HepG2 (cell line): ENCODE results near the gene HP1BP3. TPM values are rescaled to one million over a fixed set of nuclear protein-coding genes. Genes with fewer than 3 reads are reported as not detected.

Experiments
- ATAC-seq: fragments of 200-7000 bp; cut with Tn5 transposase; 3 replicates; pipeline ENCODE4 v1.9.1; 2020; ENCODE audit warnings: mild to moderate bottlenecking, moderate library complexity
- BruUV-seq: library from RNA; stranded (reverse); fragments of 400-500 nt; replicated peaks from 2 replicates; lab custom pipeline; 2021; lab: Mats Ljungman, UMichigan
- CTCF ChIA-PET: fragments of 300-600 bp; formaldehyde crosslinking; extraction: SDS; loops from one replicate; lab custom pipeline; 2021; ENCODE audit warnings: low total read pairs, inconsistent platforms, low intra/inter-chr PET ratio; lab: Yijun Ruan, JAX
- POLR2A ChIA-PET: fragments of 350-600 bp; sonication (Branson Sonifier 250); formaldehyde crosslinking; loops from one replicate; lab custom pipeline; 2020; ENCODE audit warnings: antibody characterized with exemption, inconsistent platforms; lab: Yijun Ruan, JAX
- DNase-seq: peaks from one replicate; pipeline ENCODE4 v3.0.0-alpha.2; 2015; ENCODE audit warnings: low spot score
- FAIRE-seq: peaks from 3 replicates; lab custom pipeline; 2011; peaks lifted over from hg19 to GRCh38; lab: Jason Lieb, UNC
- H2AFZ ChIP-seq: one replicate; pipeline ENCODE4 v1.6.1; 2011; ENCODE audit warnings: low read length, inconsistent platforms
- H3K27ac ChIP-seq: fragments of 300-600 bp; 3 replicates; pipeline ENCODE4 v1.8.0; 2011; ENCODE audit warnings: mixed run types, mild to moderate bottlenecking, mixed read lengths, low read length, inconsistent platforms; ENCODE audit not compliant: insufficient read depth; ENCODE audit errors: extremely low read length
- H3K27me3 ChIP-seq, 2 experiments: fragments of 200-600 bp in 1 of 2; 2 replicates in 1 of 2; 3 replicates in 1 of 2; pipeline versions ENCODE4 v1.6.0 to v1.8.0; 2011; ENCODE audit warnings: low read length in 2 of 2, mild to moderate bottlenecking in 2 of 2, moderate library complexity in 2 of 2, inconsistent platforms in 1 of 2; ENCODE audit not compliant: insufficient read depth in 2 of 2, control insufficient read depth in 1 of 2
- H3K36me3 ChIP-seq, 2 experiments: fragments of 200-600 bp in 1 of 2; replicated peaks in 1 of 2; 2 replicates in 1 of 2; 3 replicates in 1 of 2; pipeline versions ENCODE4 v1.5.1 to v1.8.0; 2011; ENCODE audit warnings: low read length in 2 of 2, inconsistent platforms in 1 of 2; ENCODE audit not compliant: insufficient read depth in 2 of 2, control insufficient read depth in 1 of 2
- H3K4me1 ChIP-seq: 2 replicates; pipeline ENCODE4 v1.5.1; 2012; ENCODE audit warnings: low read length, inconsistent platforms; ENCODE audit not compliant: insufficient read depth
- H3K4me2 ChIP-seq: 2 replicates; pipeline ENCODE4 v1.6.0; 2011; ENCODE audit warnings: low read depth, low read length, inconsistent platforms
- H3K4me3 ChIP-seq, 3 experiments: fragments of 200-600 bp in 1 of 3; sonication (generic), shearing (Covaris generic) in 1 of 3; replicated peaks in 1 of 3; 2 replicates each; pipeline ENCODE4 v1.5.1; 2011 to 2016; ENCODE audit warnings: low read length in 3 of 3, inconsistent platforms in 2 of 3, low read depth in 2 of 3, mild to moderate bottlenecking in 2 of 3, control low read depth in 1 of 3, mixed read lengths in 1 of 3; ENCODE audit not compliant: insufficient read depth in 1 of 3
- H3K79me2 ChIP-seq: one replicate; pipeline ENCODE4 v1.6.1; 2011; ENCODE audit warnings: low read length, inconsistent platforms; ENCODE audit not compliant: insufficient read depth
- H3K9ac ChIP-seq: 2 replicates; pipeline ENCODE4 v1.6.0; 2011; ENCODE audit warnings: mild to moderate bottlenecking, low read depth, low read length, inconsistent platforms; ENCODE audit not compliant: insufficient read depth
- H3K9me3 ChIP-seq: 2 replicates; pipeline ENCODE4 v1.5.1; 2012; ENCODE audit warnings: mild to moderate bottlenecking, low read length
- H4K20me1 ChIP-seq: 2 replicates; pipeline ENCODE4 v1.6.0; 2011; ENCODE audit warnings: inconsistent platforms, mild to moderate bottlenecking, low read length, moderate library complexity; ENCODE audit not compliant: insufficient read depth
- BATF2 ChIP-seq: sonication (generic); formaldehyde crosslinking; IDR thresholded peaks from 2 replicates; pipeline ENCODE4 v1.8.0; 2022; ENCODE audit warnings: mild to moderate bottlenecking, missing genetic modification reagents, moderate library complexity
- CCAR2 ChIP-seq: fragments of 200-400 bp; formaldehyde crosslinking; optimal IDR thresholded peaks from 2 replicates; pipeline ENCODE3; 2018; ENCODE audit warnings: low read depth, mild to moderate bottlenecking, low read length, moderate library complexity
- CTCF ChIP-seq: sonication (generic); formaldehyde crosslinking; IDR thresholded peaks from 2 replicates; pipeline ENCODE4 v1.5.0; 2020; ENCODE audit warnings: mild to moderate bottlenecking, missing genetic modification reagents, moderate library complexity
- FOXA1 ChIP-seq, 2 experiments: fragments of 450-650 bp in 1 of 2; sonication (generic) in 1 of 2; formaldehyde crosslinking in 1 of 2; IDR thresholded peaks; 2 replicates each; pipeline versions ENCODE4 v1.4.0 to v1.6.1; 2016 to 2020; ENCODE audit warnings: missing genetic modification reagents in 1 of 2
- RAD21 ChIP-seq: fragments of 450-650 bp; formaldehyde crosslinking; IDR thresholded peaks from 2 replicates; pipeline ENCODE4 v1.5.0; 2020; ENCODE audit warnings: mild to moderate bottlenecking
- SMC3 ChIP-seq: IDR thresholded peaks from 2 replicates; pipeline ENCODE4 v1.6.1; 2011; ENCODE audit warnings: low read length, improper control_type of control experiment
- STAG1 ChIP-seq: sonication (generic); formaldehyde crosslinking; IDR thresholded peaks from 2 replicates; pipeline ENCODE4 v1.4.0; 2020; ENCODE audit warnings: missing genetic modification reagents
- TBX3 ChIP-seq: fragments of 450-650 bp; IDR thresholded peaks from 2 replicates; pipeline ENCODE4 v1.6.1; 2017; ENCODE audit warnings: antibody characterized with exemption, mild to moderate bottlenecking, inconsistent platforms, borderline replicate concordance
- ZNF354B ChIP-seq: sonication (generic); formaldehyde crosslinking; IDR thresholded peaks from 2 replicates; pipeline ENCODE4 v1.8.0; 2022; ENCODE audit warnings: mild to moderate bottlenecking, missing genetic modification reagents
- WGBS: methylation state at CpG from one replicate; pipeline ENCODE4 v1.1.6; 2017; ENCODE audit warnings: low lambda C conversion rate; 5-methylcytosine and 5-hydroxymethylcytosine counted together
- in situ Hi-C: cut with HindIII; loops from 2 replicates; pipeline ENCODE4 v1.10.0; 2017; ENCODE audit warnings: low pct_unique_long_range_greater_than_20kb; ENCODE audit not compliant: extremely low pct_ligation_motif_present
- intact Hi-C: fragments of 100-400 bp; cut with micrococcal nuclease; formaldehyde crosslinking; loops from one replicate; pipeline ENCODE4 v1.10.0; 2022; ENCODE audit not compliant: unreplicated experiment
- polyA plus RNA-seq, 8 experiments: library from polyadenylated mRNA; depleted of rRNA in 3 of 8; stranded (reverse) in 7 of 8; unstranded in 1 of 8; fragments of >200 nt; fragmentation: Illumina TruSeq in 4 of 8; extraction: Trizol in 4 of 8; gene quantifications; 2 replicates each; pipeline versions ENCODE4 v1.2.1 to v1.2.3, GENCODE V29; 2011 to 2016; ENCODE audit warnings: low read depth in 4 of 8, missing spikeins in 1 of 8, mixed read lengths in 1 of 8; ENCODE audit not compliant: insufficient read depth in 1 of 8
- total RNA-seq, 5 experiments: library from RNA; depleted of rRNA; stranded (reverse); fragments of >200 nt; fragmentation: Illumina TruSeq; extraction: Trizol; gene quantifications; 2 replicates each; pipeline ENCODE4 v1.2.3, GENCODE V29; 2016; ENCODE audit warnings: low read depth in 1 of 5

HP1BP3 gene
- total and polyA plus RNA-seq, 2 of the 13 experiments (the other 11 are each of a cell fraction or from before 2014, with no cell fraction given), result 98.5 to 137 TPM

- Histone ChIP-seq H3K9me3 (no peaks in the 10 kb centered on the region), H4K20me1 (no peaks in the 10 kb centered on the region), H2AFZ (no peak overlapping the region), H3K9ac (no peak overlapping the region), H3K27me3 (peaks cover 0 to 13% of the 10 kb centered on the region in 2 experiments; a peak in 2 of 5 replicates), H3K27ac (no peak overlapping the region), H3K36me3 (no peaks in the 10 kb centered on the region), H3K79me2 (no peaks in the 10 kb centered on the region), H3K4me3 (no peak overlapping the region), H3K4me2 (no peak overlapping the region), H3K4me1 (peaks cover 47% of the 10 kb centered on the region)
- BruUV-seq, result no TSS peak
- intact Hi-C loops (no loop called here), in situ Hi-C loops (no loop called here)
- 38% methylated on average over 4 of the region's 4 CpGs for WGBS
- TF ChIP-seq ZNF354B (no peak), FOXA1 (IDR thresholded peaks at IDR 0.05) (0 out of 2 replicates have a peak, but pooled peaks have one; percentile 3), FOXA1 (CRISPR knock-in tag; IDR thresholded peaks at IDR 0.05) (no peak)
- DNase-seq, result no peak
- POLR2A ChIA-PET, result no interaction called here
- no peak for ATAC-seq
- CTCF ChIA-PET, result no interaction called here
- no peak for FAIRE-seq
These were observed 83.9 kb downstream of the HP1BP3 start for GRCh38 chr1:20703124-20703756.

DNA sequence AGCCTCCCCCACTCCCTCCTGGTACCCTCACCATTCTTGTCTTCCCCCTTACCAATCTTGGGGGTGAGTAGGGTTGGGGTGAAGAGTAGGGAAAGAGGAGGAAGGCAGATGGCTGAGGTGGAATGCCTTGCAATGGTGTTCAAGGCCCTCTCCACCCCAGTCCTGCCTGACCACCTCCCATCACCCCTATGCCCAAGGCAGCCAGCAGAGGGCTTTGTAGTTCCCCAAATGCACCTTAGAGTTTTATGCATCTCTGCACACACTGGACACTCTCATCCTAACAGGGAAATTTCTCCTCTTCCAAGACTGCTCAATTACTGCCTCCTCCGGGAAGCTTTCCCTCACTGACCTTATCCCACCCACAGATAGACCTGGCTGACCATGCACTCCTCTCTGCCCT lies 84.7 kb downstream of the HP1BP3 start:
- no peak overlapping the region for H3K27ac ChIP-seq
- no peaks in the 10 kb centered on the region for H4K20me1 ChIP-seq

More for the DNA sequence above, 84.7 kb downstream of the HP1BP3 start:
- FAIRE-seq (peak; percentile 70), ATAC-seq (peak; percentile 74), DNase-seq (no peak)
- TF ChIP-seq BATF2, result no peak
- 0 out of 2 replicates have a peak, but pooled peaks have one; percentile 17 for TF ChIP-seq RAD21 (CRISPR knock-in tag)
- TF ChIP-seq SMC3, result peak; percentile 37; the same call in 1 of the 2 replicates
- peak; percentile 58 for TF ChIP-seq STAG1 (CRISPR knock-in tag)
- no peak for TF ChIP-seq CCAR2
- TF ChIP-seq CTCF (CRISPR knock-in tag), result peak; percentile 67
- TF ChIP-seq TBX3, result no peak
- H3K4me2 ChIP-seq, result no peak overlapping the region
- CTCF ChIA-PET, result no interaction called here
- intact Hi-C loops, result no loop called here
- H3K4me3 ChIP-seq, result no peak overlapping the region
- in situ Hi-C loops, result no loop called here
- POLR2A ChIA-PET, result no interaction called here
- H3K36me3 ChIP-seq, result no peaks in the 10 kb centered on the region
- H3K27me3 ChIP-seq, result peaks cover 5 to 20% of the 10 kb centered on the region in 2 experiments; a peak in 3 of 5 replicates
- no peaks in the 10 kb centered on the region for H3K79me2 ChIP-seq
- WGBS, result 0% methylated on average over 1 of the region's 1 CpG
- H3K9ac ChIP-seq, result no peak overlapping the region
- no TSS peak for BruUV-seq
- H3K9me3 ChIP-seq, result no peaks in the 10 kb centered on the region
- H2AFZ ChIP-seq, result no peak overlapping the region
- peaks cover 55% of the 10 kb centered on the region for H3K4me1 ChIP-seq
